GM19463 (cell line): Measurements from ENCODE around the gene KCND1.

Experiments used
- ATAC-seq: cut with Tn5 transposase; IDR thresholded peaks from one replicate; pipeline ENCODE4 v1.9.1; 2021; ENCODE audit warnings: mild to moderate bottlenecking, moderate library complexity; ENCODE audit not compliant: unreplicated experiment

The KCND1 gene

DNA sequence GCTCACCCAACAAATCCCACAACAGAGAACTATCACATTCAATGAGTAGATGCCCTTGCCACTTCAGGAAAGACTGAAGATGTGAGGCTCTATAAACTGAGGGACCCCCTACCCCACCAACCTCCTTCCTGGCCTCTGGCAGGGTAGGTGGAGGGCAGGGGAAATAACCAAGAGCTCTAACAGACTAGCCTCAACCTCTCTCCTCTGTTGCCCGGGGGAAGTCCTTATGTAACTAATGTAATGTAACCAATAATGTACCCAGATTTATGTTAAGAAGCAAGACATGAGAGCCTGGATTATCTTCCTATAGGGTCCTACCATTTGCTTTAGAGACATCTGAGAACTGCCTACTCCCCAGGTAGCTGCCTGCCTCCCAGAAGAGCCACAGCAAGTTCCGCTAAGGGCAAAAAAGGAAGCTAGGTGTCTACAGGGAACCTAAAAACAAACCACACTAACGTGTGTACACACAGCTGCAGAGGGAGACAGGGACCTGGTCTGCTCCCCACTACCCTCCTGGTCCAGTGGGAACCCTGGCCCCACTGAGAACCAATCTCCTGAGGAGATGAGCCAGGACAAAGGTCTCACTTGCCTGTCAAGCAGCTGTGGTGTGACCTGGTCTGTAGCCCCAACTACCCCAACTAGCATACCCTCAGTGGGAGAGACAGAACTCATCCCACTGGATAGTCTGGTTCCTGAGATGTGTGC lies 32.0 kb downstream of the KCND1 start:
- ATAC-seq = no peak

DNA sequence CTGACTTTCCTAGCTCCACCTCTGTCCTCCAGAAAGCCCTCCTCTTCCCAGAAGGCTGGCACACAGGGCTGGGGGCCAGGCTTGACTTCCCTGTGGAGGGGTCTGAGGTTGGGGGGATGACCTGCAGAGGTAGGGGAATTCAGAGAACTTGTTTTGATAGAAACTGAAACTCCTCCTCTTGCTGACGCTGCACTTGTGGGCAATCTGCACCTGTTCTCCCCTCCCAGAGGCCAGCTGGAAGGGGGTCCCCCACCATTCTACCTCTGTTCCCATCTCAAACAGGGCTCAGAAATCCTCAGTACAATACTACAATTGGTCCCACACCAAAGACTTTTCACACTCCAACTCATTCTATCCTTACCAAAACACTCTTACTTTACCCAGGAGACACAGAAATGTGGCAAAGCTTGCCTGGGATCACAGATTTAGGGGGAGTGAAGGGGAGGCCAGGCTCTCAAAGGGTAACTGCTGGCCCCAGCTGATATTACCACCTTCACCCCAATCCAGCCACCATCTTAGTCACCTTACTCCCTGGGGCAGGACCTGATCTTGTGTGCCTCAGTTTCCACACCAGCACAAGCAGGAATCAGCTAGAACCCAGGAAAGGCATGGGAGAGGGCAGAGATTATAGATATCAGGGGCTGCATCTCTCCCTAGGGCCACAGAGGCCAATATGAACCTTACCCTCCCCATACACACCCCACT lies 32.8 kb downstream of the KCND1 start:
- peak; percentile 52 for ATAC-seq

DNA sequence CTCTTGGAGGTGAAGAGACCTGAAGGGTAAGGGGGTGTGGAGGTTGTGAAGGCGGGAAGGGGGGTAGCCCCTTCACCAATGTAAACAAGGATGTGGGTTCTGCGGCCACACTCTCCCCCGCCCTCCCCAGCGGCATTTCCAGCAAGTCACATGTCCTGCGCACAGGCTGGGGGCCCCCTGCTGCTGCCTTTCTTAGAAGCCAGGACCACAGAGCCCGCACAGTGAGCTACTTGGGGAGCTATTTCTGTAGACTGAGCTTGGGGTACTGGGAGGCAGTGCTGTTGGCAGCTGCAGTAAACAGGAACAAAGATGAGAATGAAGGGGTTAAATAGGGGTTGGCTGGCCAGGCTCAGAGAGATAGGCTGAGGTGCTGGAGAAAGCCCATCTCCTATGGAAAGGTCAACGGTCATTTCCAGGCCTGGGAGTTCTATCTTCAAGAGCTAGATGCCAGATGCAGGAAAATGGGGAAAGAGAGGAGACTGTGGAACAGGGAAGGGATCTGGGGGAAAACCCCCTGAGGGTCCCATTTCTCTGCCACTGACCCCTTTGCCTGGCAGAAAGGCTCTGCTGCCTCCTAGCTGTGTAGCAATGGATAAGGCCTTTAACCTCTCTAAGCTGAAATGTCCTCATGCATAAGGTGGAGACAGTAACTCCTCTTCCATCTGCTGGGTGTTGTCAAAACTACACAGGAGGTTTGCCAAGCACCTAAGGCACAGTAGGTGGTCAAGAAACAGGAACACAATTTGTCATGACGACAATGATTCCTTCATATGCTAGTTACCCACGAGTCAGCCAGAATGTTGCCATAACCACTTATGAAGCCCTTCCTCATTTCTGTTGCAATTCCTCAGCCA lies 34.4 kb downstream of the KCND1 start:
- ATAC-seq = peak; percentile 64

DNA sequence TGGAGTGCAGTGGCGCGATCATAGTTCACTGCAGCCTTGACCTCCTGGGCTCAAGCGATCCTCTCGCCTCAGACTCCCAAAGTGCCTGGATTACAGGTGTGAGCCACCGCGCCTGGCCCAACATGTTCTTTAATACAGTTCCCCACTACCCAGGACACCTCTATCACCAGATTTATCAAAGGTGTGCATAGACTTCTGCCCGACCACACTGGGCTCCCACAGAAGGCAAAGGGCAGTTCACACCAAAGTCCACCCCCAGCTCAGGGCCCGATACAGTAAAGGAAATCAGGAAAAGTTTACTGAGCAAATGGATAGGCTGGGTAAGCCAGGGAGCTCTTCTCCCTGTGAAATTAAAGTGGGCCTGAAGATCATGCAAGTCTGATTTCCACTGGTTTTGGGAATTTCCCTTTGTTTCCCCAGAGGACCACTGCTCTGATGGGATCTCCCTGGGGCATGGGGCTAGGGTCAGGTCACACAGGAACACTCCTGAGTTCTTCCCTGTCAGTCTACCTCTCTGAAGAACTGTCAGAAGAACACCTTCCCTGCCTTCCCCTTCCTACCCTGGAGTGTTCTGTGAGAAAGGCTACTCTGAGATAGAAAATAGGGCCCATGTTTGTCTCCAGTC lies 35.1 kb downstream of the KCND1 start:
- no peak for ATAC-seq

DNA sequence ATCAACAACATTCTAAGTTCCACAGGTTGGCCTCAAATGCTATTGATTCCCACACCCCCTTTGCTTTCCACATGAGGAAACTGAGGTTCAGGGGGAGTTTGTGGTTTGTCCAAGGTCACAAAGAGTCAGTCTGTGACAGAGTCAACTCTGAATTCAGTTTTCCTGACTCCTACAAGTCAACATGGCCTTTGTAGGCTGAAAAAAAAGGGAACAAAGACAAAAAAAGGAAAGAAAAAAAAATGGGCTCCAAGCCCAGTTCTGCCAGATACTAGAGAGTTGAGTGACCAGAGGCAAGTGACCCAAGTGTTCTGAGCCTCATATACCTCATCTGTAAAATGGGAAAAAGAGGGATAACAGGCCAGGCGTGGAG lies 36.4 kb downstream of the KCND1 start:
- ATAC-seq = no peak

DNA sequence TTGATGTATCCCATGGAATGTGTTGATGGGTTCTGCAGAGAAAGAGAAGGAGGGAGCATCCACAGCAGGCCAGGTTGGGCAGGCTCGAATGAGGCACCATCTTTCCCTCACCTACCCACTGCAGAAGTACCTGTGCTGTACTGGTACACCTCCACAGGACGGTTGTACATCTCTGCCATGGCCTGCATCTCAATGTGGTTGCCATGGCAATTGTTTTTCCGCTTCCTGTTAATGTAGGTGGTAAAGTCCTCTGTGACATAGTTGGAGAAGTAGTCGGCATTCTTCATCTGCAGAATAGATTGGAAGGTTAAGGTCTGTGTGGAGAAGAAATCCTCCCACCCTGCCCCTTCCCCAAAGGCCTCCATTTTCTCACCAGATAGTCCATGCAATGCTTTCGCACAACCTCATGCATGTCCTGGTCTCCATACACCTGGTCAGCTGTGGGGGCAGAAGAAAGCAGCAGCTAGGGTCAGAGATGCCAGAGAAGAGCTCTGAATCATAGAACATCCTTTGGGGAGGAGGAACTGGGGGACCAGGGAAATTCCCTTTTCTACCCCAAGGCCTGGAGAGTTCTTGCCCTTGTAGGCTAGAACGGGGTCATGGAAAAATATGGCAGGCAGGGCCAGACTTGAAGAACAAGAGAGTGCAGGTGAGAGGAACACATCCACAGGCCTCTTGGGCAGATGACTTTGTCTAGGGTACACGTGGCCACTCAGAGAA lies 36.9 kb downstream of the KCND1 start:
- ATAC-seq = no peak

DNA sequence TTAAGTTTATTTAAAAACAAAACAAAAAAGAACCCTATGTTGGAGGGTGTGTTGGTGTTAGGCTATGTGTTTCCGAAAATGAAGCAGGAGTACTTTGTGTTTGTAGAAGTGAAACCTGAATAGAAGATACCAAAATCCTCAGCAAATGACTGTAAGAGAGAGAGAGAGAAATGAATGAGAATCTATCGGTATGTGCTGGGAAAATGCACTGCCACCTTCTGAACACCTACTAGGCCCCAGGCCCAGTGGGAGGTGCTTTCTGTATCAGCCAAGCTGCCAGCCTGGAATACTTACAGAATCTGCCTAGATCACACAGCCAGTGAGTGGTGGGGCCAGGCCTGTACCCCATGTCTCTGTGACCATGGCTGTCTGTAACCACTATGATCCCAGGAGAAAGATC lies 37.9 kb downstream of the KCND1 start:
- ATAC-seq = no peak

DNA sequence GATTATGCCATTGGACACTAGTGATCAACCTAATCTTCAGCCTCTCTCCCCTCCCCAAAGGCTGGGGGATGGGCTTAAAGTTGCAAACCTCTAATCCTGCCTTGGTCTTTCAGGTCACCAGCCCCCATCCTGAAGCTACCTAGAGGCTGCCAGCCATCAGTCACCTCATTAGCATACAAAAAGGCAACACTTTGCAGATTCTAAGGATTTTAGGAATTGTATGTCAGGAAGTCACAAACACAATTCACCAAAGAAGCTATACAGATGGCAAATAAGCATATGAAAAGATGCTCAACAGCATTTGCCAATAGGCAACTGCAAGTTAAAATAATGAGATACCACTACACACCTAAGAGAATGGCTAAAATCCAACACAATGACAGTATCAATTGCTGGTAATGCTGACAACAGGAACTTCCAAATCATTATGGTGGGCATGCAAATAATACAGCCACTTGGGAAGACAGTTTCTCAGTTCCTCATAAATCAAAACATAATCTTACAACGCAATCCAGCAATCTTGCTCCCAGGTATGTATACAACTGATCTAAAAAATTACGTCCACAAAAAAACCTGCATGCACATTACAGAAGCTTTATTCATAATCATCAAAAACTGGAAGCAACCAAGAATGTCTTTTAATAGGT lies 43.8 kb downstream of the KCND1 start:
- ATAC-seq = no peak

DNA sequence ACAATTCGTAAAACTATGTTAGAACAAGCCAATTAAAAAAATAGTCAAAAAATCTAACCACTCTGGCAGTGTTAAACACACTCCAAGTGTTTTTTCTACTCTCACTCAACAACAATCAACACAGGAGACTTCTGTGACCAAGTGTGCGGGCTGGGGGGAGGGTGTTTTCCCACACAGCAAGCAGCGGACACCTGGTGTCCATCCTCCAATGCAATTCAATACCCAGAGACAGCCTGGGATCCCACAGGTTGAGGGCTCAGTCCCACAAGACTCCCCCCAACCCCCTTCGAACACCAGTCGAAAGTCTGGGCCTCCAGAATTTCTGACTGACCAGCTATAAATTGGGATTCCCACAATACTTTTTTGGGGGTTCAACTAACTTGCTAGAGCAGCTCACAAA lies 44.5 kb downstream of the KCND1 start:
- ATAC-seq = no peak

DNA sequence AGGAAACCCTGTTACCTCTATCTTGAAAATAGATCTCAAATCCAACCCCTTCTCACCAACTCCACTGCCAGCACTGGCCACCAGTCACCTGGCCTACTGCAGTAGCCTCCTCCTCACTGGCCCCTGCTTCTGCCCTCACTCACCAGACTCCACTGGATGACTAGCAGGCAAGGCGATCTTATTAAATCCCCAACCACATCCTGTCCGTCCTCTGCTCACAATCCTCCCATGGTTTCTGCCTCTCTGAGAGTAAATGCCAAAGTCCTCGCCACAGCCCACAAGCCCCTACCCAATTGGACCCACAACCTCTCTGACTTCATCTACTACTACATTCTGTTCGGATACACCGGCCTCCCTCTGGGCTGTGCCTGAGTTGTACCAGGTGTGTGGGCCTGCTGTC lies 47.4 kb downstream of the KCND1 start:
- no peak for ATAC-seq

DNA sequence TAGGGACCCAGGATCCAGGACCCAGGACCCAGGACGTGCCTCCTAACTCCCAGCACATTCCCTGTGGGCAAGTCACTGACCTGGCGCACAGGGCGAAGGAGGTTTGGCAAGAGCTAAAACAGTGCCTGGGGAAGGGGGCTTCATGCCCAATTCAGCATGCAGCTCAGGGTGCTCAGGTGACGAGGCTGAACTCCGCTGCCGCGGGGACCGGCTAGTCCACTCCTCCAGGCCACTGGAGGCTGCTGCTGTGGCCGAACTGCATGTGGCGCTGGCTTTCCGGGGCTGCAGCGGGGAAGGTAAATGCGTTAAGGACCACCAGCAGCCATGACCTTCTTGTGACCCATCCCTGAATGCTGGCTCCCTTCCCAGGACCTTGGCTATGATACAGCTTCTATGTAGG lies 47.9 kb downstream of the KCND1 start:
- no peak for ATAC-seq

DNA sequence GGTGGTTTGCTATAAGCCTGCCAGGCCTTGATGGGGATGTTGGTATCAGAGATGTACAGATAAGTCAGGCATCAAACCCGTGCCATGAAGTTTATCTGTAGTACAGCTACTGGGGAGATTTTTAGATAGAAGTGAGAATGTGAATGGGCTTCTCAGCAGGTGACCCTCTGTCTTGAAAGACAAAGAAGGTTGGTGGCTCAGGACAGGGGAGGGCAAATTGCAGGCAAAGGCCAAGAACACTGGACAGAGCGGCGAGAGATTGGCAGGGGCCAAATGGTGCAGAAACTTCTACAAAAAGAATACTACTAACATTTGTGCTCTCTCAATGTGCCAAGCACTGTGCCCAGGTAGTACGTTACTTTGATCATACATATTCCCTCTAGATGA lies 50.9 kb downstream of the KCND1 start:
- ATAC-seq = no peak

DNA sequence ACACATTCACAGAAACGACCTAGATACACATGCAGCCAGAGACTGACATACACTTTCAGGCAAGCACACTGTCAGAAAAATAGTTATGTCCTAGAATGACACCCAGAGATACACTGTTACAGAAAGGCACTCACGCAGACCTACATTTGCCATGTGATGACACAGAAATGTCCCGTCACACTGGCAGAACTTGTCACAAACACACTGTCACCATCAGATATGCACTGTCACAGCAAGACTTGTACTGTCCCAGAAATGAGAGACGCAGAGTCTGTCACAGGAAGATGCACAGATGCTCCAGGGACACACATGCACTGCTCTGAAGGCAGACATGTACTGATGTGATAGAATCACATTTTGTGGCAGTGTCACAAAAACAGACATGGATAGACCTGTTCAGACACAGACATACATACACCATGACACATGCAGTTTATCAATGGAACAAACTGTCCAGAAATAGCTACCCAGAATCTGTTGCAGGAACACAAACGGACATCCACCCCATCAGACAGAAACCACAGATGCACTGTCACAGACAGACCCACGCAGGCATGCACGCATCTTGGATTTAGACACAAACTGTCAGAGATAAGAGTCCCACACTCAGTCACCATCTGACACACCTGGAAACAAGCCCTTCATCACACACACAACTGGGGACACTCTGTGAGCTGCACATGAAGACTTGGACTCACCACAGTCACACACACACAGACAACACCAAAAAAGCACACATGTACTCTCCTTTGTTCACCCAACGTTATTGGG lies 51.5 kb downstream of the KCND1 start:
- ATAC-seq = no peak

DNA sequence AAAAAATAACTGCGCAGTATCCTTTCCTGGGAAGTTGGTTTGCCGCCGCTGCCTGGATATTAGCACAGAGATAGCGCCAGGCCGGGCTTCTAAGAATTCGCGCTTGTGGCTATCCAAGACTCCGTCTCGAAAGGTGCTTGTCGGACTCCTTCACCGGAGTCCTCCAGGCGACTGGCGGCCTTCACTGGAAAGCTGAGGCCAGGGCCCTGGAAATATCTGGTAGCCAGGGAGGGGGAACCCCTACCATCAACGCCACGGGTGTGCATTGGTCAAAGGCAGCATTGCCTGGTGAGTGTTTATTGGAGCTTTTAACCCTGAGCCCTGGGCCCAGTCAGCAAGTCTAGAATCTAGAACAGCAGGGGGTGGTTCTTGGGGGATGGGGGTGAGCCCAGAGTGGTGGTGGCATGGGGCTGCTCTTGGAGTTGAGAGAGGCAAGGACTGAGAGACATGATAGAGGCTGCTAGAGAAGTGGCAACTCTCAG lies 52.2 kb downstream of the KCND1 start:
- ATAC-seq = no peak

DNA sequence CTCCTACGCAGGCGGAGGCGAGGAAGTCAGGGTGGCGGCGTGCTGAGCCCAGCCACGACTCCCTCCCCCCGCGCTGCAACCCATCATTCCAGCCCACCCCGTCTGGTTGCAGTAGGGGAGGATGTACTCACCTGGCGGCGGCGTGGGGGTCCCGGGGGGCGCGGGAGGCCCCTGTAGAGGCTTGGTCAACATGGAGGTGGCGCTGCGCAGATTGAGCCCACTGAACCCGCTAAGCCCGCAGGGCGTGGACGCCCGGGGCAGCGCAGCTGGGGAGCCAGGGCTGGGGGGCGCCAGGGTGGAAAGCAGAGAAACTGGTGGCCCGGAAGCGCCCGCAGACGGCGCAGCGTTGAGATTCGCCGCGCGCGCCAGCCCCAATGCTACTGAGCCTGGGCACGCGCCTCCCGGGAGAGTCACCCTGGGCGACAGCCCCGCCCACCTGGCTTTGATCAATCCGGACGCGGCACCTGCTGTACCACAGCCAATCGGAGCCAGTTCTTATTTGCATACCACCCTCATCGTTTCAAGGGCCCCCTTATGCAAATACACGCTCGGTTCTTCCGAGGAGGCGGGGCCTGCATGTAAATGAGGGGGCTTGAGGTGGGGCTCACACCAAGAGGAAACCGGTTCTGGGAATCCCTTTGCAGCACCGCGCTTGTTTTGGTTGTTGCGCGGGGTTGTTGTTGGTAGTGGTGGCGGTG lies 52.9 kb downstream of the KCND1 start, which contains the start of gene PIM2:
TSS of gene PIM2 (minus strand) at position 382 of the 698 bp plus-strand sequence. CDS start at position 192, 190 bp downstream.
- ATAC-seq = peak; percentile 66

DNA sequence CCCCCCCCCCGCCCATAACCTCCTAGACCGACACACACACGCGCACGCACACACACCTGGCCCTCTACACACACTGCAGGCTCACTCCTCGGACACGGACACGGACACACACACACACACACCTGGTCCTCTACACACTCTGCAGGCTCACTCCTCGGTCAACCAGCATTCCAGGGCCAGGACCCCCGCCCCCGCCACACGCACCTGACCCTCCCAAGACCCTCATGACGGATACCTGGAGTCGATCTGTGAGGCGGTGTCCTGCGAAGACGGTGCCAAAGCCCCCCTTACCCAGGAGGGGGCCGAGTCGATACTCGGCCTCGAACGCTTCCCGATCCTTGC lies 53.4 kb downstream of the KCND1 start:
- ATAC-seq = no peak

DNA sequence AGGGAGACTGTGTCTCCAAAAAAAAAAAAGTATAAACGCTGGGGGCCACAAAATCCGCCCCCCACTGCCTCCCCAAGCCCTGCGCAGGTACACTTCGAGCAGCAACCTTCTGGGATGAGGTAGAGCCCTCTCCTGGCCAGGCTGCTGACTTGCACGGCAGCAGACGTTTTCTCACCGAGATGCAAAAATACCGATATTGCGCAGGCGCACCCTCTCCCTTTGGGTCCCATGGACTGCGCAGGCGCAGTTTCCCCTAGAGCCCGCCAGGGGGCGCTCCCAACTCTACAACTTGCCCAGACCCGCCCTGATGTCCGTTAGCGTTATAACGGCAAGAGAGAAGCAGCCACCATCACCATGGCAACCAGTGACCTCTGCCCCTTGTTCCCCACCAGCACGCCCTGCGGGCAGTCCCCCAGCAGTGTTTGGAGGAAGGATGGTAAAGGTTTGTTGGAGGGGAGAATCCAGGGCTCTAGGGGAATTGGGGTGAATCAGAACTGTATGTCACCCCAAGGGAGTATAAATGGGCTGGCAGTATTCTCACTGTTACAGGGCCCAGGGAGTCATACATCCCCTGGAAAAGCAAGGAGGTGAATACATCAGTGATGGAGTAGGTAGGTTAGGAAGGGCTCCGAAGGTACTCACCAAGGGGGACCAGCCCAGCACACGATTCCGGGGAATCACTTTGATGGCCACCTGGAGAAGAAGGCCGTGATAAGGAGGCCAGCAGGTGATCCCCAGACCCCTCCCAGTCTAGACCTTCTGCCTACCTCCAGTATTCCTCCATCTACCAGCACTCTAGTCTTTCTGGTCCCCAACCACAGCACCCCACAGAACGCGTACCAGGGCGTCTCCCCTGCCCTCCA lies 54.3 kb downstream of the KCND1 start:
- ATAC-seq = peak; percentile 39
